ENCODE measurements around the gene AP4B1. TPM values are rescaled to one million over a fixed set of nuclear protein-coding genes. Genes with fewer than 3 reads are reported as not detected.

AP4B1 gene
- total RNA-seq, 1 donor from 2014 or later = 27.3 TPM

DNA sequence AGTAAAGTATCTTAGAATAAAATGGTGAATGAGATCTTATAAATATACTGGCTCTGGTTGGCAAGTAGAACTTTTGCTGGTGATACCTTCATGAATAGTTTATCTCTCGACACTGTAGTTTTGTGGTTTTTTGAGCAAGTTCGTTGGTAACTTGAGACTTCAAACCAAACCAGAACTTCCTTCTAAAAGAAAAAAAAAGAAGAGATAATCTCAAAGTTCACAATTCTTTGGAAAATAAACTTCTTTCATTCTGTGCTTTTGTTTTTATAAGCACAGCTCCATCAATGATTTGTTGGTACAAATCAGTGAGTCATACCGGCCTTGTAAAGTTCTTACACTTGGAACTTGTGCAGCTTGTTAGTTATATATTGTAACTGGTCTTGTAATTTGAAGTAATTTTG, 26.9 kb upstream of the AP4B1 start:
- DNase-seq (ENCODE audit: low spot score in 2 of 2) (peak in 1 of 2 donors; percentile 16), FAIRE-seq (no peak)

DNA sequence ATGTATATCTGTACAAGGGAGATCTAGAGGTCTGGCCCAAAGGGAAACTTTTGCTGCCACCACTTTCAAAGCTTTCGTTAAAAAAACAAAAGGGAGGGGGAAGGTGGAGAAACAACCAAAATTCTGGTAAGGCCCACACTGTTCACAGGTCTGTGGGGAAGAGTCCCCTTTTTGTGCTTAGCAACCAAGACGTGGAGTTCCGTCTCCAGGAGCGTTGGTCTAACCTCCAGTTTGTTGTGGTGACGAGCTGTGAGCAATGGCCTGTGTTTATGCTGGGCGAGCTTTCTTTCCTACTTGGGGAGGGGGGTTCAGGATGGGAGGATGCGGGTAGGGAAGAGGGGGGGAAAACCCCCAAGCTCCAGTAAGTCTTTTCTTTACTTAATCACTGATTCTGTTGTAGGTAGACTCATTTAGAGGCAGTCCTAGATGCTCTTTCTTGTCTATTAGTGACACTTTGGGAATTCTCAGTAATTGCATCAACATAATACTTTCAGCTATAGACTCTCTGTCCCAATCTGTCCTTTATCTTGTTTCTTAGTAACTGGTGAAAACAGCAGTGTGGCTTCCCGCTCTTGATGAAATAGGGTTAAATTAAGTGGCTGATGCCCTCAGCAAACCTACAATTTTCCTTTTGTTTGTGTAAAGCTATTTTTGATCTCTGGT, 26.0 kb upstream of the AP4B1 start:
- DNase-seq (ENCODE audit: low spot score in 2 of 2) = peak in 1 of 2 donors; percentile 14
- FAIRE-seq = no peak

- DNase-seq (ENCODE audit: low spot score in 2 of 2) (peak; percentile 36 to 53), FAIRE-seq (no peak)
Measured at GRCh38 chr1:113929750-113930498, 25.3 kb upstream of the AP4B1 start.

DNA sequence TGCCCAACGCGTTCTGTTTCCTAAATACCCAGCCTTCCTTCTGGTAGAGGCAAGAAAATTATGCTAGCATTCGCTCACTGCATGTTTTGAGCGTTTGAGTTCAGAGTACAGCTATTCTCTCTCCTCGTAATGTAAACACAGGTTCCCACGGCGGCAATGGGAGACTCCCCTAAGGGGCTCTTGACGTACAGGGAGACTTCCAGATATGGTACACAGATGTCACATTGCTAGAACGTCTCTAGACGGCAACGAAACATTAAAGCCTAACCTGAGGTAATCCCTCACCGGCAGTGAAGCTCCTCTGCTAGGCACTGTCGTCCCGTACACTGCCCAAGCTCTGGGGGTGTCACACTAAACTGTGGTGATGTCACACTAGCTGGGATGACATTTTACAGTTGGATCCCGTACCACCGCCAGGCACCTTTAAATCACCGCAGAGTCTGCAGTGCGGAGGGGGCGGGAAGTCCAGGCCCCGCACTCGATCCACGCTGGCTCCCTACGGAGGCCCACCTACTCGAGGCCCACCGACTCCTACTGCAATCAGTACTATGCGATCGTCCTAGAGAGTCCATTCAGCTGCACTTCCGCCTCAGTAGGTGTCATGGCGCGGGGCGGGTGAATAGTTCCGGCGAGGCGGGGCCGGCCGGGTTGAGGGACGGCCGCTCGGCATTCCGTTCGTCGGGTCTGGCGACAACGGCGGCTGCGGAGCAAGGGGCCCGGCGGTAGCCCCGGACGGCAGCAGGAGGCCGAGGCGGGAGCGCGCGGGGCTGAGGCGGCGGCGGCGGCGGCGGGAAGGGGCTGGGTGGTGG, 24.5 kb upstream of the AP4B1 start, which contains the start of gene HIPK1:
TSS of gene HIPK1 (plus strand) at position 384 of the 809 bp plus-strand sequence.
- FAIRE-seq (no peak), DNase-seq (ENCODE audit: low spot score in 2 of 2) (peak; percentile 85 to 86)

- DNase-seq (ENCODE audit: low spot score in 2 of 2) (no peak), FAIRE-seq (no peak)
Measured at GRCh38 chr1:113928187-113928930, 23.8 kb upstream of the AP4B1 start.

GRCh38 chr1:113924473-113924872, 19.9 kb upstream of the AP4B1 start:
- FAIRE-seq (no peak), DNase-seq (ENCODE audit: low spot score in 2 of 2) (no peak)

DNA sequence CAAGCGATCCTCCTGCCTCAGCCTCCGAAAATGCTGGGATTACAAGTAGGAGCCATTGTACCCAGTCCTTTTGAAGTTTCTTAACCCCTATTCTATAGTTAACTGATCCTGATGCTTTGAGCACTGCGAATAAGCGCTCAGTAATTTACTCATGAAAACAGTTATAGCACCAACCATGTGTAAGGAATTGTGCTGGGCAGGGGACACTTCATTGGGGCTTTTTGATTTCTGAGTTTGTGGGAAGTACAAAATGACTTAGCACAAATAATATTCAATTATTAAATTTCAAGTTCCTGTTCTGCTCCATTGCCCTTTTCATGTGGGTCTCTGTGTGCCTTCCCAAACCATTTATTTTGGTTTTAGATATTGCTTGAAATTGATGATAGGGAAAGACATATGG, 18.4 kb upstream of the AP4B1 start:
- DNase-seq (ENCODE audit: low spot score in 2 of 2) (no peak), FAIRE-seq (no peak)

DNA sequence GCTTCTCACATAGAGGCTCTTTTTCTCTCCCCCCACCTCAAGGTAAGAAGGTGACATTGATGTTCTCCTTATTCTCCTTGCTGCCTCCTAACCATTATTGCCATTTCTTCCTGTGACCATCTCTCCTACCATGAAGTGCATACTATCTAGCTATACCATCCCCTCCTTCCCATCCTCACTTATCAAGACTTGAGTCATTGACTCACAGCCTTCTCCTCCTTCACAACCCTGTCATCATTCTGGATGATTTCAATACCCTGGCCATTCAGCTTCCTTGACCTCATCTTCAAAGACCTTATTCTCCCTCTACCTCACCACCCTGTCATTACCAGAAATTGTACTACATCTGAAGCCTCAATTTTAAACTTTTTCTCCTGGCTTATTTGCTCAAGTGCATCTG, 13.6 kb upstream of the AP4B1 start:
- DNase-seq (ENCODE audit: low spot score in 2 of 2) (no peak), FAIRE-seq (no peak)

DNA sequence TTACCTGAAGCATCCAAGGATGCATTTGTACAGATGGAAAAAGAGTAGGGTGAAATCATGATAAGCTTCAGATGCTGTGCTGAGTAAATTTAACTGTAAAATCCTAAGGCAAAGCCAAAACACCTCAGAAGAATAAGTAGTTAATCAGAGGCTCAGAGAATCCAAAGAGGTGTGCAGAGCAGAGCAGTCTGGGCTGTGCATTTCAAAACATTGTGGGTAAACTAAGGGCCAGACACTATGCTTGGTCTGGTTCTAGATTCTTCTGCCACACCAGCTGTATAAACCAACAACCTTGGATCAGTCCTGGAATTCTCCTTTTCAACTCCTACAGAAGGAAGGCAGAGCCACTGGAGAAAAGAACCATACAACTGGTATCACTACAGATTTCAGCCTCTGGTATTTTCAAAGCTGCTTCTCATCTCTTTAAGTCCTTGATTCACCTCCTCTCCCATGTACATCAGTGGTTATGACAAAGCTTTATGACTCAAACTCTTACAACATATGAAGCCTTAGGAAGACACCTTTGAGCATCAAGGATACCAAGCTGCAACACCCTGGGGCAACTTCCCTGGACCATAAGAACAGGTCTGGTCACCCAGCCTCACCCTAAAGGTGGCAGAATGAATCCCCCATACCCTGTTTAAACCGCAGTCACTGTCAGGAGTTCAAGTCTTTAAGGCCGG, 12.9 kb upstream of the AP4B1 start:
- no peak for FAIRE-seq
- DNase-seq (ENCODE audit: low spot score in 2 of 2) = no peak

- DNase-seq (ENCODE audit: low spot score in 2 of 2) = no peak
- no peak for FAIRE-seq
Measured at GRCh38 chr1:113916974-113917373, 12.4 kb upstream of the AP4B1 start.

DNA sequence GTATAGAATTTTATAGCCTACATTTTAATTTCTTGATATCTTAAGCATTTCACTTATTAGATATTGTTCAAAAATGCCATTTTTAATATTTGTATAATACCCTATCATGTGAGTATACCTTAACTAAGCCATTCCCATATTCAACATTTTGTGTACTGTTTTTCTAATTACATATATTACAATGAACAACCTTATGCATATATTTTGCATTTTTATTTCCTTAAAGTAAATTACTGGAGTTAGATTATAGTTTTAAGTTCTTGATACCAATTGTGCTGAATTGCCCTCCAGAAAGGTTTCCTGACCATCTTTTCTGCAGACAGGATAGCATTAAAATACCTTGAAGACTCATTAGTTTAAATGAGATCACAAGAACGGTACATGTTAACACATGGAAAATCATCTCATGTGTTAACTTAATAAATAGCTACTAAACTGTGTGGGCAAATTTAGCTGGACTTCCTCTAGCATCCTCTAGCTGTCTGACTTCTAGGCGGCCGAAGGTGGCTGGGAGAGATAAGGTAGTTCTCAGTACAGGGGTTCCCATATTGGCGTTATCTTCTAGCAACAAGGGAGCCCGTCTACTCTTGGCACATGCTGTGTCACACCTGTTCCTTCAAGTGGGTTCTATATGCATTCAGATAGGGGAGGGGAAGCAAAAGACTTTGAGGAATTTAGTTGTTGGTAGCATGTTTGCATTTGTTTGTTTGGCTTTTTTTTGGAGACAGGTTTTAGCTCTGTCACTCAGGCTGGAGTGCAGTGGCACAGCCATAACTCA, 9.5 kb upstream of the AP4B1 start:
- FAIRE-seq (no peak), DNase-seq (ENCODE audit: low spot score in 2 of 2) (no peak)

GRCh38 chr1:113913312-113913668, 8.7 kb upstream of the AP4B1 start:
- no peak for FAIRE-seq

DNA sequence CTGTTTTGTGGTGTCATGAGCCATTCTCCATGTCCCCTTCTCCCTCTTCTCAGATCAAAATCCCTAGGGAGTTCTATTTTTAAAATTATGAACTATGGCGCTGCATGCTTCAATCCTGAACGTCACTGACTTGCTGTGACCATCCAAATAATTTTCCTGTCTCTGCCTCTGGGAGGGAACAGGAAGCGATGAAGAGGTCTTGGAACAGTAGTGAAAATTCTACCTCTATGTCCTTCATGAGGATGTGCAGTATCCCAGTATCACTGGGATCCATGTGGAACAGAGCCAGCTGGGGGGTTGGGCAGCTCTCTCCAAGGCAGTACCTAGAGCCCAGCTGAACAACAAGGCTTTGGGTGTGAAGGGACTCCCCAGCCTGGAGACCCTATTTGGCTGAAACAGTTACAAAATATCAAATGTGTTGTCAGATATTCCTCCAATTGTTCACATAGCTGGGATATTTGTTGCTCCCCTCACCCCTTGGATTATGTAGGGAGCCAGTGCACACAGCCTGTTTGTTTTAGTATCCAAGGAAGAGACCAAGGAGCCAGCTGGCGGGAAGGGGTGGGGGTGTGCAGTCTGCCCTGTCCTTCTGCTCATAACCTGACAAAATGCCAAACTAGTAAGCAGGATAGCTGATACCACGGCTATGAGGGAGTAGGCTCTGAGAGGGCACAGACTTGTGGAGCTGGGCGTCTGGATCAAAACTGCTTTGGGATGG, 8.2 kb upstream of the AP4B1 start:
- FAIRE-seq (no peak), DNase-seq (ENCODE audit: low spot score in 2 of 2) (no peak)

More at GRCh38 chr1:113913312-113913668, 8.7 kb upstream of the AP4B1 start:
- no peak for DNase-seq (ENCODE audit: low spot score in 2 of 2)

GRCh38 chr1:113905435-113905861, 849 bp upstream of the AP4B1 start:
- no peak for FAIRE-seq
- no peak for DNase-seq (ENCODE audit: low spot score in 2 of 2)

GRCh38 chr1:113904293-113904673, 316 bp downstream of the AP4B1 start:
- FAIRE-seq = no peak
- no peak for DNase-seq (ENCODE audit: low spot score in 2 of 2)

- no peak for DNase-seq (ENCODE audit: low spot score in 2 of 2)
- FAIRE-seq = no peak
Measured at GRCh38 chr1:113903501-113904292, 902 bp downstream of the AP4B1 start.

DNA sequence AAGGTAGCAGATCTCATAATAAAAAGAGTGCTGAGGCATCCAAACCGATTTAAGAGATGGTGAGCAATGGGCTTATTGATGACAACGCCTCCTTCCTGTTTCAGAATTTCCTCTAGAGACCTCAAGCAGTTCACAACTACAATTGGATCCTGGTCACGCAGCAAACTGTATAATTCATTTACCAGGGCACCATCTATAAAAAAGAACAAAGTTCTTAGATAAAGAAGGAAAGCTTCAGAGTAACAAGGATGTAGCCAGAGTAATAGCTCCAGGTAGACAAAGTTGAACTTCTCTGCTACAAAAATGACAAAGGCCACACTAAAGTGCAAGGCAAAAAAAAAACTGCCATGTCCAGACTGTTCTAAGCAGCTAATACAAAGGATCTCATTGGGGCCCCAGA, 3.4 kb downstream of the AP4B1 start:
- DNase-seq (ENCODE audit: low spot score in 2 of 2) = no peak
- no peak for FAIRE-seq

GRCh38 chr1:113899111-113899510, 5.5 kb downstream of the AP4B1 start:
- DNase-seq (ENCODE audit: low spot score in 2 of 2) (no peak), FAIRE-seq (no peak)
